Lower leg skin (tissue), 3 donors: ENCODE results near the gene C5AR1.

ENCODE experiments used
- POLR2A ChIP-seq, 2 donors: fragments of 450-650 bp; IDR thresholded peaks; one replicate each; pipeline ENCODE4 v1.6.1; 2016 to 2017; ENCODE audit warnings: antibody characterized with exemption in 2 of 2, mild to moderate bottlenecking in 1 of 2, moderate library complexity in 1 of 2
- TF ChIP-seq, protein P1 (sequence below), 3 donors: fragments of 450-650 bp; IDR thresholded peaks; one replicate each; pipeline ENCODE4 v1.5.1; 2016; ENCODE audit warnings: antibody characterized with exemption in 3 of 3, mild to moderate bottlenecking in 3 of 3, moderate library complexity in 2 of 3

DNA sequence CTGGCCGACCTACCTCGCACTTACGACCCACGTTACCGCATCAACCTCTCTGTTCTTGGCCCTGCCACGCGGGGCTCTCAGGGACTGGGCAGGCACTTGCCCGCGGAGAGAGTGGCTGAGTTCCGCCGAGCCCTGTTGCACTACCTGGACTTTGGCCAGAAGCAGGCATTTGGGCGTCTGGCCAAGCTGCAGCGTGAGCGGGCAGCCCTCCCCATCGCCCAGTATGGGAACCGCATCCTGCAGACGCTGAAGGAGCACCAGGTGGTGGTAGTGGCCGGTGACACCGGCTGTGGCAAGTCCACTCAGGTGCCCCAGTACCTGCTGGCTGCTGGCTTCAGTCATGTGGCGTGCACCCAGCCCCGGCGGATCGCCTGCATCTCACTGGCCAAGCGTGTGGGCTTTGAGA is 43.6 kb downstream of the C5AR1 start:
- TF ChIP-seq, protein P1, sequence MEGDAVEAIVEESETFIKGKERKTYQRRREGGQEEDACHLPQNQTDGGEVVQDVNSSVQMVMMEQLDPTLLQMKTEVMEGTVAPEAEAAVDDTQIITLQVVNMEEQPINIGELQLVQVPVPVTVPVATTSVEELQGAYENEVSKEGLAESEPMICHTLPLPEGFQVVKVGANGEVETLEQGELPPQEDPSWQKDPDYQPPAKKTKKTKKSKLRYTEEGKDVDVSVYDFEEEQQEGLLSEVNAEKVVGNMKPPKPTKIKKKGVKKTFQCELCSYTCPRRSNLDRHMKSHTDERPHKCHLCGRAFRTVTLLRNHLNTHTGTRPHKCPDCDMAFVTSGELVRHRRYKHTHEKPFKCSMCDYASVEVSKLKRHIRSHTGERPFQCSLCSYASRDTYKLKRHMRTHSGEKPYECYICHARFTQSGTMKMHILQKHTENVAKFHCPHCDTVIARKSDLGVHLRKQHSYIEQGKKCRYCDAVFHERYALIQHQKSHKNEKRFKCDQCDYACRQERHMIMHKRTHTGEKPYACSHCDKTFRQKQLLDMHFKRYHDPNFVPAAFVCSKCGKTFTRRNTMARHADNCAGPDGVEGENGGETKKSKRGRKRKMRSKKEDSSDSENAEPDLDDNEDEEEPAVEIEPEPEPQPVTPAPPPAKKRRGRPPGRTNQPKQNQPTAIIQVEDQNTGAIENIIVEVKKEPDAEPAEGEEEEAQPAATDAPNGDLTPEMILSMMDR (IDR thresholded peaks at IDR 0.05) = peak in 1 of 3 donors; percentile 5
- no peak for TF ChIP-seq POLR2A (IDR thresholded peaks at IDR 0.05)
